Anterior cingulate cortex (tissue), 58 donors: ENCODE data around the gene CHAD.

Experiments used
- DNase-seq, 58 donors: peaks; one replicate each; lab custom pipeline; 2025; lab: John Stamatoyannopoulos, UW

The CHAD gene, protein sequence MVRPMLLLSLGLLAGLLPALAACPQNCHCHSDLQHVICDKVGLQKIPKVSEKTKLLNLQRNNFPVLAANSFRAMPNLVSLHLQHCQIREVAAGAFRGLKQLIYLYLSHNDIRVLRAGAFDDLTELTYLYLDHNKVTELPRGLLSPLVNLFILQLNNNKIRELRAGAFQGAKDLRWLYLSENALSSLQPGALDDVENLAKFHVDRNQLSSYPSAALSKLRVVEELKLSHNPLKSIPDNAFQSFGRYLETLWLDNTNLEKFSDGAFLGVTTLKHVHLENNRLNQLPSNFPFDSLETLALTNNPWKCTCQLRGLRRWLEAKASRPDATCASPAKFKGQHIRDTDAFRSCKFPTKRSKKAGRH

DNA sequence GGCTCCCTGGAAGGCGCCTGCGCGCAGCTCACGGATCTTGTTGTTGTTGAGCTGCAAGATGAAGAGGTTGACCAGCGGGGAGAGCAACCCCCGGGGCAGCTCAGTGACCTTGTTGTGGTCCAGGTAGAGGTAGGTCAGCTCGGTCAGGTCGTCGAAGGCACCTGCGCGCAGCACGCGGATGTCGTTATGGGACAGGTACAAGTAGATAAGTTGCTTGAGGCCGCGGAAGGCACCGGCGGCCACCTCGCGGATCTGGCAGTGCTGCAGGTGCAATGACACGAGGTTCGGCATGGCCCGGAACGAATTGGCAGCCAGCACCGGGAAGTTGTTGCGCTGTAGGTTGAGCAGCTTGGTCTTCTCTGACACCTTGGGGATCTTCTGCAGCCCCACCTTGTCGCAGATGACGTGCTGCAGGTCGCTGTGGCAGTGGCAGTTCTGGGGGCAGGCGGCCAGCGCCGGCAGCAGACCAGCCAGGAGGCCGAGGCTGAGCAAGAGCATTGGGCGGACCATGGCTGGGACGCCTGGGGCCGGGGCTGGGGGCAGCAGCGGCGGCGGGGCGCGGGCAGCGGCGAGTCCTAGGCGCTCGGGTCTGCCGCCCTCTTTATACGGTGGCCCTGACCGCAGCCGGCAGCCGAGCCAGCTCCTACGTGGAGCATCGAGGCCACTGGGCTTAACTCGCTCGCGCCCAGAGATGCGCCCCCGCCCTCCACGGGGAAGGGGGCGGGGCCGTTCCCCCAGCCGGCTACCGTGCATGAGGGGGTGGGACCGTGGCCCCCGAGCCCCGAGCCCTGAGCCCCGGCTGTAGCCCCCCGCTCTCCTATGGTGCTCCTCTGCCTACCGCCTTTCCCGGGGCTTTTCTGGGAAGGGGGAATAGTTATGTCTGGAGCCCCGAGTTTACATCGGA, at the start of gene CHAD:
CHAD (minus strand) TSS at position 577 of the 904 bp plus-strand sequence; CDS start at position 510, 67 bp downstream.
- DNase-seq = no peak

DNA sequence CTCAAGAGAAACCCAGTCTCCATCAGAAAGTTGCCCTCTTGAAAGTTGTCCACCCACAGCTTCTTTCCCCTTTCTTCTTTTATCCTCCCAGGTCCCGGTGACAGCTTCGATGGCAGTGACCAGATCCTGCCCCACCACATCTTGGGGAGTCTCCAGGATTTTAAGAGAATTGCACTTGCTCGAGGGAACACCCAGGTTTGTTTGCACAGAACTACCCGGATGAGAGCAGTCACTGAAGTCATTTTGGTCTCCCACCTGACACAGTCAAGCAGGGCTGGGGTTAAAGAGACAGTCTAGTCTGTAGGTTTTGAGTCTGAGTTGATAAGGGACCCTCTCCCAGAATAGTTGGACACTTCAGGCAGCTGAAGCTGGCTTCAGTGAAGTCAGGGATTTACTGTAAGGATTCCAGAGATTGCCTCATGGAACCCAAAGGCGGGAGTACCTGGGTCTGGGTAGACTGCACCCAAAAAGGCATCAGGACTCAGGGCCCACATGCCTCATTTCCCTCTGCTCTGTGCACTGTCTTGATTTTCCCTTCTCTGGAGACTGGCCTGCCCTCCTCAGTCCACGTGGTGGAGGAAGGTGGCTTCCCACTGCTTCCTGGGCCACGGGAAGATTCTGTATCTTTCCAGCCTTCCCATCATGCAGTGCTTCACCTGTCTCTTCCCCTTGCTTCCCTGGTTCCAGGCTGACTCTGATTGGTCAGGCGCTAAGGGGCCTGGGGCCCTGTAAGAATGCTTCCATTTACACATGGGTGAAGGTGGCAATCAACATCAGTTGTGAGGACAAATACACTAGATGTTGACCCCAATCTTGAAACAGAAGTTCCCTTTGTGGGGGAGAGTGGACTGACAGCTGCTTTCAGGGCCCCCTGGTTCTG, 49.1 kb upstream of the CHAD start:
- DNase-seq = no peak

DNA sequence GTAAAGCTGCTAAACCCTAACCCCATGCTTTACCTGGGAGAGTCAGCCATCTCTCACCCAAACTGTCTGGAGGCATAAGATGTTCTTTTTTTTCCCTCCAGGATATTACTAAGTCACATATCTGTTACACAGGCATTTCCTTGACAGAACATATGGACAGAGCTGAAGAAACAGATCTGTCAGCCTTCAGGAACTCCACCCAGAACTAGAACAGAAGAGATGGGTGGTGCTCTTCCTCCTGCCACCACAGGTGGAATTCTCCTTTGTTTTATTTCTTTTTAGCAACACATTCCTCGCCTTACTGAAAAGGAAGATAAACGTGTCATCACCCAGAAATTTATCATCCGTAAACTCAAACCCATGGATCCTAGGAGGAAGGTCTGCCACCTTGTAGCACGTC, 48.3 kb upstream of the CHAD start:
- DNase-seq = no peak

DNA sequence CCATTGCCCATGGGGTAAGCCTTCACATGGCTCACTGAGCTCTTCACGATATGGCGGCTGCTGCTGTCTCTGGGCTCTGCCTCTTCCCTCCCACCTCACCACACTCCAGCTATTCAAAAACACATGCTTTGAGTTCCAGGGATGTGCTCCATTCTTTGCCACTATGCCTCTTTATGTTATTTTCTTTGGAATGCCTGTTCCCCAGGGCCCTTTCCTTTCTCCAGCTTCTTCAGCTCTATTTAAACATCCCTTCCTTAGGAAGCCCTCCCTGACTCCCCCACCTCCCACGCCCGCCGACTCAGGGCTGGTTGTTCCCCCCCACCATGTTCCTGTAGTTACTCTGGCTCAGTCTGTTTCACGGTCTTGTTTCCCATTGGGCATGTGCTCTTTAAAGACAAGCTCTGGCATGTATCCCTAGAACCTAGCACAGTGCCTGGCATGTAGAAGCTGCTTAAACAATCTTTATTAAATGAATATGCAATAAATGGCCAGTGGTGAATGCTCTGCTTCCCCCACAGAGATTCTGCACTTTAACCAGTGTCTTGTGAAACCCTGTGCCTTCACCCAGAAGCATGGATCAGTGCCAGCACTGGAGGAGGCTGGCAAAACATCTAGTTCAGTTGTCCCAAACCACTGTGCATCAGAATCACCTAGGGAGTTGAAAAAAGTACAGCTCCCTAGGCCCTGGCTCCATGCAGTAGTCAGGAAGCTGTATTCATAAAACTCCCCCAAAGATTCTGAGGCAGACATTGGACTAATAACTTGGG, 46.4 kb upstream of the CHAD start:
- DNase-seq = no peak

DNA sequence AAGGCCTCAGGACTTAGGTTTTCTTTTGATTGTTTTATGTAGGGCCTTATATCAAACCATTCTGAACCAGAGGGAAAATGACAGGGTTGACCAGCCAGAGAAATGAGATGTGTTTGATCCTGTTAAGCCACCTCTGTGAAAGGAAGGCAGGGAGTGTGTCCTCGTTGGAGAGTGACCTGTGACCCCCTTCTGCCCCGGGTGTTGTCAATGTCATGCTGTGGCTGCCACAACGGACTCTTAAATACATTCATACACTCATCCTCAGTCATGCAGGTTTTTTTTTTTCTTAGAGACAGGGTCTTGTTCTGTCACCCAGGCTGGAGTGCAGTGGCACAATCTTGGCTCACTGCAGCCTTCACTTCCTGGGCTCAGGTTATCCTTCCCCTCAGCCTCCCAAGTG, 45.7 kb upstream of the CHAD start:
- no peak for DNase-seq

DNA sequence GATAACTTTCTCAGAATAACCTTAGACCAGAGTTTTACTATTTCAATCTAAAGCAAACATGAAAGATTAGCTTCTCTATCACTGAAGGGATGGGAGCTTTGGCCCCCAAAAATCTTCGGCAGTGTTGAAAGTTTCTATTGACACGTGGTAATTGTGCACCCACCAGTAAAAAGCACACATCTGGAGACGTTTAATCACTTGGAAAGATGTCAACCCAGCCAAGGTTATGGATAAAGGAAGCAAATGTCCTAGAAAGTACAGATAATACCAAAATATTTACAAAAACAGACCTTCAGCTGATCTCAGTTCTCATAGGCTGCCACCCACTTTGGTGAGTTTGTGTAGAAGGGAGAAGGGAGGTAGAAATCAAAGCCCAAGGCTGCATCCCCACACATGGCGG, 44.8 kb upstream of the CHAD start:
- no peak for DNase-seq

DNA sequence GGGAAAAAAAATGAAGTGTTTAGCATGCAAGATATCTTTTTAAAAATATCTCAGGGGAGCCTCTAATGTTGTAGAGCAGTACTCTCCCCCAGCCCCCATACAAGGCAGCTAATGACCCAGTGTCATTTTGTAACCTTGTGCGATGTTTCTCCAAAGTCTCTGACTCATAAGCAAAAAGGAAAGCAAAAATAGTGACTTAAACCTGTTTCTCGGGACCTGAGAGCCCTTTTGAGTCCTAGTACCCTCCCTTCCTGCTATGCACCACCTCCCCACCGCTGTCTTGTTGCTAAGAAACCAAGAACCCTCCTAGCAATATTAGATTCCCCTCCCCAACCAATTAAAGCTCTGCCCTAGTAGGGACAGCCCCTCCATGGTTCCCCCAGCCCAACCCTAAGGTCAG, 42.4 kb upstream of the CHAD start:
- DNase-seq = no peak

DNA sequence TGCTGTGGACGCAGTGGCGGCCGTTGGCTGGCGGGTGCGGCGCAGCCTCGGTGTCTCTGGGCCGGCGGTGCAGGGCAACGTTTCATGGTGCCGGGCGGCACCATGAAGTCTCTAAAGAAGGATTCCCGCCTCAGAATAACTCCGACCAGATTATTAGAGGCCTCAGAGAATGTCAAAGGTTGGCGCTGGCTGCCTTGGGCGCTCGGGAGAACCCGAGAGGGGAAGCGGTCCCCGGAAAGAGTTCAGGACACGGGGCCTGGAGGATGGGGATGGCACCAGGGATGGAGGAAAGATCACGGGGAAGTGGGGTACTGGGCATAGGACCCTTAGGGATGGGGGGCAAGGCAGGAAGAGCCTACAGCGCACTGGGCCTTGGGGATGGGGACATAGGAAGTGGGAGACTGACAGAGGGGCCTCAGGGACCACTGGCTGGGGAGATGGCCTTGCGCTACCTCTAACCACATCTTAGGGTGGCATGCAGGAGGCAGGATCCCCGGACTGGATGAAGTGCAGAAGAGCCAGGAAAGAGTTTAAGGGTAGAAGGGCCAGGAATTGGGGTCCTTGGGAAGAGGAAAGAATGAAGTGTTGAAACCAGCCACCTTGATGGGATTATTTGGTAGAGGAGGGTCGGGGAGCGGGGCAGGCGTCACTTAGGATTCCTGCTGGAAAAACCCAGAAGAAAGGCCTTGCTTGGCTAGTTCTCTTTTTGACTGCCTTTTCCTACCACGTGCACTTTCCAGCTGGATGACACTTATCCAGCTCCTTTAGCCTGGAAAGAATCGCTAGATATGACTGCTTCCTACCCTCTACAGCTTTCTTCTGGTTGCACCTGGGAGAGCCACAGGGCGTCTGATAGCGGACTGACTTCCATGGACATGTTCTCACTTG, 40.1 kb upstream of the CHAD start:
- DNase-seq = peak in 3 of 58 donors; percentile 15 to 42 (median 17)

DNA sequence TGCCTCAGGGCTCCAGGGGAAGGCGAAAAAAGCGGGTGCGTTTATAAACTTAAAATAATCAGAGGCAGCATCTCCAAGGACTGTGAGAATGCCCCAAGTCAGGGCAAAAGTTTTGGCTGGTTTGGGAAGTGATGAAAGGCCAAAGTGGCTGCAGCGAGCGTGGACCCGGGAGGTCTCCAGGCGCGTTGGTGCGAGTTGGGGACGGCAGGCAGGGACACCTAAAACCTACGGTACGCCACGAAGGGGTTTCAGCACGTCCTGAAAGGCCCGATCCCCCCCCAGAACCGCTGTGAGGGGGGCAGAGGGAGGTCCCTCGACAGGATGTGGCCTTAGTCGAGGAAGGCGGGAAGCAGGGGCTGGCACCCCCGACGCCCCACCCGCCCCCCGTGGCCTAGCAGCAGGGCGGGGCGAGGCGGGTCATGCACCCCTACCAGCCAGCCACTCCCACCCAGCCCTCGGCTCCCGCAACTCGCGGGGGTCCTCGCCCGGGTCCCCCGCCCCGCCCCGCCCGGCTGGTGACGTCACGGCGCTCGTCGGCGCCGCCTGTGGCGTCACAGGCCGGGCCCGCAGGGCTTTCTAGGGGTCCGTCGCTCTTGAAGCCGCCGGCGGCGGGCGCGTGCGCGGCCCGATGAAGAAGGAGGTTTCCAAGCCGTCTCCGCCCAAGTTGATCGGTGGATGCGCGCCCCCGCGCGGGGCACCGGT, 39.3 kb upstream of the CHAD start, which contains the start of gene MYCBPAP:
MYCBPAP (plus strand) TSS at position 569 of the 702 bp plus-strand sequence. CDS start 236 bp downstream, outside the sequence.
- DNase-seq = peak in 53 of 58 donors; percentile 31 to 85 (median 70)

DNA sequence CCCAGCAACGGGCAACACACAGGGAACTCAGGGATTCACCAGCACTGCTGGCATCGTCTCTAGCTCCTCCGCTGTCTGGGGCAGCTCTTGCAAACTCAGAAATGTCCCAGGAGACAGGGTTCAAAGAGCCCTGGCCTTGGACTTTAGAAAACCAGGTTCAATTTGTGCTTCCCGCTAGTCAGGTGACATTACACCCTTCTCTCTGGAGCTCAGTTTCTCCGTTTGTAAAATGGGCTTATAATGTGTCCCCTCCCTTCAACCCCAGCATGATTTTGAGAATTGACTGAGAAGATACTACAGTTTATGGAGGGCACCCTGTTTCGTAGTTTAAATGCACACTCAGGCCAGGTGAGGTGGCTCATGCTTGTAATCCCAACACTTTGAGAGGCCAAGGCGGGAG, 37.6 kb upstream of the CHAD start:
- DNase-seq = no peak

DNA sequence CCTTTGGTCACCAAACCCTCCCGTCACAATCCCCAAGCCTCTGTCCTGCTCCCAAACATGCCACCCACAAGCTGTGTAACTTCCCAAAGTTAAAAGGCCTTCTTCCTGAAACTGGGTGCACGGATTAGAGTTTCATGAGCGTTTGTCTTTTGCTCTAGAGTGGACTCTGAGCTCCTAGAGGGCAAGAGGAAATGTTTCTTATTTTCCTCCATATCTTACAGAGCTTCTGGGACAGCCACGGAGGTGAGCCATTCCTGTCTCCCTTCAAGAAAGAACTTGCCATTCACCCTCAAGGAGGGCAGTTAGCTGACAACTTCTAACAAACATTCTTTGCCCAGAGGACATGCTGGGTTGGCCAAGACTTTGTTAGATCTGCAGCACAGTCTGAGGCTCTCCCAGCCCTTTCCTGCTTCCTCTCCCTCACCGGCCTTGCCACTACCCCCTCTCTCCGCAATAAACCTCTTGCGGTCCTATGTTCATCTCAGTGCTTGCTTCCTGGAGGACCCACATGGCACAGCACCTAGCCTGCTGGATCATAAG, 37.0 kb upstream of the CHAD start:
- no peak for DNase-seq

DNA sequence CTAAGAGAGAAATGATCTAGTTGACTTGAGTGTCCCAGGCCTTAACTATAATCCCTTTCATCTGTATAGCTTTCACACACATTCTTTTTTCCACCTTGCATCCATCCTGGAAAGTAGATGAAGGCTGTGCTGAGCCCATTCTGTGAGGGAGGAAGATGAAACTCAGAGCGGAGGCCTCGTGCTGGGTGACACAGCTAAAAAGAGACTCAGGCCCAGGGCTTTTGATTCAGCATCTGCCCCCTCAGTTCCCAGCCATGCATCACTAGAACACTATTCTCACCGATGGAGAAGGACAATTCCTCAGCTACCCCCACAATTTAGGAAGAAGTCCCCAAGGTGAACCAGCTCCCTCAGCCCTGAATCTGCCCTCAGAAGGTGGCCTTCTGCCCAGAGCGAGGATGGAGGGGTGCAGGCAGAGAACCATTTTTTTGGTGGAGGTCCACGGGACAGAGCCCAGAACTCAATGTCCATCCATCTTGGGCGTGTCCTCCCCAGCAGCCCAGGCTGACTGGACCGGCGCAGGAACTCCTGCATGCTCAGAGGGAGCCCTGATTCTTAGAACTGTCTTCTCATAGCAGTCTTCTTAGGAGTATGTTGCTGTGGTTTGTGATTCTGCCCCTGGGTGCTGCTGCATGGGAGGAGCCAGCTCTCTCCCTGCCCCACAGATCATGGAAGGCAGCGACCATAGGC, 33.8 kb upstream of the CHAD start:
- DNase-seq = no peak

DNA sequence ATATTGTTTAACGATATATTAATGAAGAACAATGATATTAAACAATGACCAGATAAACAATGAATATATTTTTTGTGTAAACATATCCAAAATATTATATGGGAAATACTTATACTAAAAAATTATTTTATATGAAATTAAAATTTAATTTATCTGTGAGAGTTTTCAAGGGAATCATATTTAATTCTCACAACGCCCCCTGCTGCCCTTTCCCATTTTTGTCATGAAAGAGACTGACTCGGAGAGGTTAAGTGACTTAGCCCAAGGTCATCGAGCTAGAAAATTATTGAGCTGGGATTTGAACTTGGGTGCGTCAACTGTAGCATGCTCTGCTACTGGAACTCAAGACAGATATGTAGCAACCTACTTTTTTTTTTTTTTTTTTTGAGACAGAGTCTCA, 32.4 kb upstream of the CHAD start:
- DNase-seq = no peak

DNA sequence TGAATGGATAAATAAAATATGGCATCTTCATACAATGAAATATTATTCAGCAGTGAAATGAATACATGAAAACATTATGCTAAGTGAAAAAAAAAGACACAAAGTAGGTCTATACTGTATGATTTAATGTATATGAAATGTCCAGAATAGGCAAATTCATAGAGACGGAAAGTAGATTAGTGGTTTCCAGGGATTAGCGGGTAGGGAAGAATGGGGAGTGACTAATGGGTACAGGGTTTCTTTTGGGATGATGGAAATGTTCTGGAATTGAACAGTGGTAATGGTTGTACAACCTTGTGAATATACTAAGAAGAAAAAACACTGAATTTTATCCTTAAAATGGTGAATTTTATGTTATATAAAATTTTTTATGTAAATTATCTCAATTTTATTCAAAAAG, 31.0 kb upstream of the CHAD start:
- DNase-seq = no peak

DNA sequence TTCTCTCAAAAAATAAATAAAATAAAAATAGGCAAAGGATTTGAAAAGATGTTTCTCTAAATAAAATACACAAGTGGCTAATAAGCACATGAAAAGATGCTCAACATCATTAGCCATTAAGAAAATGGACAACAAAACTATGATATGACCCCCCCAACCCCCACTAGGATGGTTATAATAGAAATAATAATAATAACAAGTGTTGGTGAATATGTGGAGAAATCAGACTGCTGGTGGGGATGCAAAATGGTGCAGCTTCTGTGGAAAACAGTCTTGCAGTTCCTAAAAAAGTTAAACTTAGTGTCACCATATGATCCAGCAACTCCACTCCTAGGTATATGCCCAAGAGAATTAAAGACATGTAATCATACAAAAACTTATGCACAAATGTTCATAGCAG, 30.6 kb upstream of the CHAD start:
- no peak for DNase-seq

DNA sequence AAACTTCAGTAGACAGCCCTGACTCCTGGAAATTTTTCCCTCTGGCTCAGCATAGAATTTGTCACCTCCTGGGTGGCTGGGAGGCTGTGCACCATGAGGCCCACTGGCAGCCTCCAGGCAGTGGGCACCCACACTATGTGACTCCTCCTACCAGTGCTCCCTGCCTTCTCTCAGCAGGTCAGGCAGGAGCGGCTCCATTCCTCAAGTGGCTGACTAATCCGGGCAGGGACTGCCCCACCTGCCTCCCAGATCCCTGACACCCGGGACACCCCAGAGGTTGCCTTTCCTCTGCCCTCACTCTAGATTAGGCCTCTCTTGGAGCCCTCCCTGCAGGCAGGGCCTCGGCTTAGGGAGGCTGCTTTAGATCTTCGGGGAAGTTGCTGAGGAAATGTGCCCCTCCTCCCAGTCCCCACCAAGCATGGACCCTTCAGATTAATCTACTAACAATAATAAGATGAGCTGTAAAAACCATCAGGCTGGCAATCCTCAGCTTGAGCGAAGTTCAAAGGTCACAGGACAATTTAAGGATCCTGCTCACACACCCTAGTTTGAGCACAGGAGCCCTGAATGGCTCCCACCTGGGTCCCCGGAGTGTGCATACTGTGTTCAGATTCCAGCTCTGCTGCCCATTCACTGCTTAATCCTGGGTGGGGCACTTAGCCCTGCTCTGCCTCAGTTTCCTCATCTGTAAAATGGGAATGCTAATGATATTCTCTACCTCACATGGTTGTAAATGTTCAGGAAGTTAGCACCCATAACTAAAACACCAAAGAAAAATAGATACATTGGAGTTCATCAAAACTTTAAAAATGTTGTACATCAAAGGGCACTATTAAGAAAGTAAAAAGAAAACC, 29.6 kb upstream of the CHAD start:
- no peak for DNase-seq
